ENCODE measurements around the gene RALGPS2.
"Not testable (repeated sequence)": the region's sequence is repeated elsewhere in the genome, so short reads cannot be mapped to it uniquely, and the experiment has no call there.

The RALGPS2 gene

GRCh38 chr1:178746345-178746744 lies 21.3 kb downstream of the RALGPS2 start:
- TF ChIP-seq ZNF70 (CRISPR knock-in tag; IDR thresholded peaks at IDR 0.05): no peak
- no peak for TF ChIP-seq PPARA (CRISPR knock-in tag; IDR thresholded peaks at IDR 0.05; ENCODE audit: borderline replicate concordance)
- no peak for TF ChIP-seq OSR1 (CRISPR knock-in tag; IDR thresholded peaks at IDR 0.05)
- TF ChIP-seq ESRRG (CRISPR knock-in tag; IDR thresholded peaks at IDR 0.05): no peak
- TF ChIP-seq RARB (CRISPR knock-in tag; IDR thresholded peaks at IDR 0.05): no peak
- no peak for TF ChIP-seq BACH2 (CRISPR knock-in tag; IDR thresholded peaks at IDR 0.05; ENCODE audit: borderline replicate concordance)
- TF ChIP-seq CSDC2 (CRISPR knock-in tag; IDR thresholded peaks at IDR 0.05): no peak
- no peak for TF ChIP-seq ZFP30 (CRISPR knock-in tag; IDR thresholded peaks at IDR 0.05)
- TF ChIP-seq, protein P1, sequence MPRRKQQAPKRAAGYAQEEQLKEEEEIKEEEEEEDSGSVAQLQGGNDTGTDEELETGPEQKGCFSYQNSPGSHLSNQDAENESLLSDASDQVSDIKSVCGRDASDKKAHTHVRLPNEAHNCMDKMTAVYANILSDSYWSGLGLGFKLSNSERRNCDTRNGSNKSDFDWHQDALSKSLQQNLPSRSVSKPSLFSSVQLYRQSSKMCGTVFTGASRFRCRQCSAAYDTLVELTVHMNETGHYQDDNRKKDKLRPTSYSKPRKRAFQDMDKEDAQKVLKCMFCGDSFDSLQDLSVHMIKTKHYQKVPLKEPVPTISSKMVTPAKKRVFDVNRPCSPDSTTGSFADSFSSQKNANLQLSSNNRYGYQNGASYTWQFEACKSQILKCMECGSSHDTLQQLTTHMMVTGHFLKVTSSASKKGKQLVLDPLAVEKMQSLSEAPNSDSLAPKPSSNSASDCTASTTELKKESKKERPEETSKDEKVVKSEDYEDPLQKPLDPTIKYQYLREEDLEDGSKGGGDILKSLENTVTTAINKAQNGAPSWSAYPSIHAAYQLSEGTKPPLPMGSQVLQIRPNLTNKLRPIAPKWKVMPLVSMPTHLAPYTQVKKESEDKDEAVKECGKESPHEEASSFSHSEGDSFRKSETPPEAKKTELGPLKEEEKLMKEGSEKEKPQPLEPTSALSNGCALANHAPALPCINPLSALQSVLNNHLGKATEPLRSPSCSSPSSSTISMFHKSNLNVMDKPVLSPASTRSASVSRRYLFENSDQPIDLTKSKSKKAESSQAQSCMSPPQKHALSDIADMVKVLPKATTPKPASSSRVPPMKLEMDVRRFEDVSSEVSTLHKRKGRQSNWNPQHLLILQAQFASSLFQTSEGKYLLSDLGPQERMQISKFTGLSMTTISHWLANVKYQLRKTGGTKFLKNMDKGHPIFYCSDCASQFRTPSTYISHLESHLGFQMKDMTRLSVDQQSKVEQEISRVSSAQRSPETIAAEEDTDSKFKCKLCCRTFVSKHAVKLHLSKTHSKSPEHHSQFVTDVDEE (CRISPR knock-in tag; IDR thresholded peaks at IDR 0.05): no peak
- no peak for ATAC-seq

DNA sequence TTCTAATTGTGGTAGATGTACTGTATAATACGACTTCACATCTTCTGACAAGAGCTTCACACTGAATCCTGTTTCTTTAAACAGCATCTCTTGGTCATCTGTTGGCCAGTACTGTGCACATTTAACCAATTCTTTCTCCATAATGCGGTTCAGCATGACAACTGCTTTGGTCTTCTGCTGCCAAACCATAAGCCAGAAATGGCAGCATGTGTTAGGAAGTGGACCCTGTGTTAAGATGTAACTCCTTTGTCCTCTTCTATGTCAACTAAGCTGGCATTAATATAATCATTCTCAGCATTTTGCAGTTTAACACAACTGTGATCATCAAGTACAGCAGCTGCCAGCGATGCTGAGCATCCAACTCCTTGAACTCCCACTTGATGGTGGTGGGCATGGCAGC lies 22.3 kb downstream of the RALGPS2 start:
- not testable (repeated sequence) for ATAC-seq

GRCh38 chr1:178749581-178750166 lies 24.6 kb downstream of the RALGPS2 start:
- TF ChIP-seq TOX (CRISPR knock-in tag; IDR thresholded peaks at IDR 0.05; ENCODE audit: borderline replicate concordance) (no peak), RARB (CRISPR knock-in tag; IDR thresholded peaks at IDR 0.05) (no peak)
- TF ChIP-seq, protein P2, sequence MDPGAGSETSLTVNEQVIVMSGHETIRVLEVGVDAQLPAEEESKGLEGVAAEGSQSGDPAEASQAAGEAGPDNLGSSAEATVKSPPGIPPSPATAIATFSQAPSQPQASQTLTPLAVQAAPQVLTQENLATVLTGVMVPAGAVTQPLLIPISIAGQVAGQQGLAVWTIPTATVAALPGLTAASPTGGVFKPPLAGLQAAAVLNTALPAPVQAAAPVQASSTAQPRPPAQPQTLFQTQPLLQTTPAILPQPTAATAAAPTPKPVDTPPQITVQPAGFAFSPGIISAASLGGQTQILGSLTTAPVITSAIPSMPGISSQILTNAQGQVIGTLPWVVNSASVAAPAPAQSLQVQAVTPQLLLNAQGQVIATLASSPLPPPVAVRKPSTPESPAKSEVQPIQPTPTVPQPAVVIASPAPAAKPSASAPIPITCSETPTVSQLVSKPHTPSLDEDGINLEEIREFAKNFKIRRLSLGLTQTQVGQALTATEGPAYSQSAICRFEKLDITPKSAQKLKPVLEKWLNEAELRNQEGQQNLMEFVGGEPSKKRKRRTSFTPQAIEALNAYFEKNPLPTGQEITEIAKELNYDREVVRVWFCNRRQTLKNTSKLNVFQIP (CRISPR knock-in tag; IDR thresholded peaks at IDR 0.05; ENCODE audit: borderline replicate concordance, low read depth): no peak
- no peak for ATAC-seq

DNA sequence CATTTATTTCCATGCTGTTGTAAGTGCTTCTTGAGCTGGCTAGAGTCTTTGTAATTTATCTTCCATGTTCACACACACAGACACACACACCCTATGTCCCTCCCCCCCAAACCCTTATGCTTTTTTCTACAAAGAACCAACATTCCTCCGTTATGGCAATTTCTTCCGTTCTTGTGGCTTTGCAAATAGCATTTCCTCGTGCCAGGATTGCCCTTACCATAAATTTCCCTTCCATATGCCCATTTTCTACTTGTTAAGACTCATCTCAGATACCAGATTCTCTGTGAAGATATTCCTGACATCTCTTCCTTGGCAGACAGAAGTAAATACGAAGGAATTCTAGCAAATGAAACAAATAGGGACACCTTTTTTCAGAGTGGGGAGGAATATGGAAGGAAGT lies 26.0 kb downstream of the RALGPS2 start:
- TF ChIP-seq SNAI2 (CRISPR knock-in tag; IDR thresholded peaks at IDR 0.05) (no peak), RARB (CRISPR knock-in tag; IDR thresholded peaks at IDR 0.05) (no peak), CSDC2 (CRISPR knock-in tag; IDR thresholded peaks at IDR 0.05) (no peak)
- TF ChIP-seq, protein P3, sequence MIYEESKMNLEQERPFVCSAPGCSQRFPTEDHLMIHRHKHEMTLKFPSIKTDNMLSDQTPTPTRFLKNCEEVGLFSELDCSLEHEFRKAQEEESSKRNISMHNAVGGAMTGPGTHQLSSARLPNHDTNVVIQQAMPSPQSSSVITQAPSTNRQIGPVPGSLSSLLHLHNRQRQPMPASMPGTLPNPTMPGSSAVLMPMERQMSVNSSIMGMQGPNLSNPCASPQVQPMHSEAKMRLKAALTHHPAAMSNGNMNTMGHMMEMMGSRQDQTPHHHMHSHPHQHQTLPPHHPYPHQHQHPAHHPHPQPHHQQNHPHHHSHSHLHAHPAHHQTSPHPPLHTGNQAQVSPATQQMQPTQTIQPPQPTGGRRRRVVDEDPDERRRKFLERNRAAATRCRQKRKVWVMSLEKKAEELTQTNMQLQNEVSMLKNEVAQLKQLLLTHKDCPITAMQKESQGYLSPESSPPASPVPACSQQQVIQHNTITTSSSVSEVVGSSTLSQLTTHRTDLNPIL (CRISPR knock-in tag; IDR thresholded peaks at IDR 0.05; ENCODE audit: low read depth): no peak
- ATAC-seq: no peak

GRCh38 chr1:178752891-178753290 lies 27.8 kb downstream of the RALGPS2 start:
- no peak; the same call in 2 of the 3 replicates for ATAC-seq
- no peak for TF ChIP-seq OSR1 (CRISPR knock-in tag; IDR thresholded peaks at IDR 0.05)

DNA sequence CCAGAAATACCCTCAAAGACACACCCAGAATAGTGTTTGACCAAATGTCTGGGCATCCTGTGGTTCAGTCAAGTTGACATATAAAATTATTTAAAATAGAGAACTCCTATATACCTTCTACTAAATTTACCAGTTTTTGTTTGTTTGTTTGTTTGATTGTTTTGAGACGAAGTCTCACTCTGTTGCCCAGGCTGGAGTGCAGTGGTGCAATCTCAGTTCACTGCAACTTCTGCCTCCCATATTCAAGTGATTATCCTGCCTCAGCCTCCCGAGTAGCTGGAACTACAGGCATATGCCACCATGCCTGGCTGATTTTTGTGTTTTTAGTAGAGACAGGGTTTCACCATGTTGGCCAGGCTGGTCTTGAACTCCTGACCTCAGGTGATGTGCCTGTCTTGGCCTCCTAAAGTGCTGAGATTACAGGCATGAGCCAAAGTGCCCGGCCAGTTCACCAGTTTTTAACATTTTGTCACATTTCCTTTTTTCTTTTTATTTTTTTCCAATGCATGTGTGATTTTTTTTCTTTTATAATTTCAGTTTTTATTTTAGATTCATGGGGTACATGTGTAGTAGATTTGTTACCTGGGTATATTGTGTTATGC lies 29.7 kb downstream of the RALGPS2 start:
- ATAC-seq: not testable (repeated sequence)

- no peak for ATAC-seq
- TF ChIP-seq TCF4 (CRISPR knock-in tag; IDR thresholded peaks at IDR 0.05; ENCODE audit: borderline replicate concordance) (no peak), ZNF70 (CRISPR knock-in tag; IDR thresholded peaks at IDR 0.05) (no peak), CSRNP3 (CRISPR knock-in tag; IDR thresholded peaks at IDR 0.05) (no peak), ISL1 (CRISPR knock-in tag; IDR thresholded peaks at IDR 0.05) (no peak), ZNF565 (CRISPR knock-in tag; conservative IDR thresholded peaks at IDR 0.05; ENCODE audit: low read depth) (no peak), ZNF8 (CRISPR knock-in tag; IDR thresholded peaks at IDR 0.05) (no peak), ZFP3 (CRISPR knock-in tag; IDR thresholded peaks at IDR 0.05) (no peak), SNAI2 (CRISPR knock-in tag; IDR thresholded peaks at IDR 0.05) (no peak), ARNTL (CRISPR knock-in tag; IDR thresholded peaks at IDR 0.05; ENCODE audit: borderline replicate concordance, low read depth) (no peak), ESRRG (CRISPR knock-in tag; IDR thresholded peaks at IDR 0.05) (no peak), OSR1 (CRISPR knock-in tag; IDR thresholded peaks at IDR 0.05) (no peak), ZC3H10 (CRISPR knock-in tag; IDR thresholded peaks at IDR 0.05) (no peak)
- TF ChIP-seq, protein P3 (CRISPR knock-in tag; IDR thresholded peaks at IDR 0.05; ENCODE audit: low read depth): no peak
- TF ChIP-seq, protein P2 (CRISPR knock-in tag; IDR thresholded peaks at IDR 0.05; ENCODE audit: borderline replicate concordance, low read depth): no peak
Observed at GRCh38 chr1:178768423-178768822, 43.4 kb downstream of the RALGPS2 start.
